ENCODE data around the gene TERT.
"Not testable (repeated sequence)": the region's sequence is repeated elsewhere in the genome, so short reads cannot be mapped to it uniquely, and the experiment has no call there.

The TERT gene

GRCh38 chr5:1331861-1332405 lies 37.1 kb upstream of the TERT start:
- in situ Hi-C loops (cut with HindIII; ENCODE audit: low sequenced_read_pairs): no loop called here

GRCh38 chr5:1330847-1331831 lies 36.3 kb upstream of the TERT start:
- in situ Hi-C loops (cut with HindIII; ENCODE audit: low sequenced_read_pairs): no loop called here

- in situ Hi-C loops (cut with HindIII; ENCODE audit: low sequenced_read_pairs): no loop called here
Measured at GRCh38 chr5:1330146-1330846, 35.4 kb upstream of the TERT start.

- in situ Hi-C loops (cut with HindIII; ENCODE audit: low sequenced_read_pairs): no loop called here
Measured at GRCh38 chr5:1329111-1329579, 34.3 kb upstream of the TERT start.

GRCh38 chr5:1328237-1329110 lies 33.6 kb upstream of the TERT start:
- in situ Hi-C loops (cut with HindIII; ENCODE audit: low sequenced_read_pairs): not testable (repeated sequence)

- in situ Hi-C loops (cut with HindIII; ENCODE audit: low sequenced_read_pairs): not testable (repeated sequence)
Measured at GRCh38 chr5:1326901-1327756, 32.3 kb upstream of the TERT start.

- in situ Hi-C loops (cut with HindIII; ENCODE audit: low sequenced_read_pairs): not testable (repeated sequence)
Measured at GRCh38 chr5:1326532-1326875, 31.6 kb upstream of the TERT start.

- in situ Hi-C loops (cut with HindIII; ENCODE audit: low sequenced_read_pairs): no loop called here
Measured at GRCh38 chr5:1325870-1326531, 31.1 kb upstream of the TERT start.

- in situ Hi-C loops (cut with HindIII; ENCODE audit: low sequenced_read_pairs): no loop called here
Measured at GRCh38 chr5:1325191-1325741, 30.4 kb upstream of the TERT start.

GRCh38 chr5:1324719-1325190 lies 29.9 kb upstream of the TERT start:
- in situ Hi-C loops (cut with HindIII; ENCODE audit: low sequenced_read_pairs): loop anchor here (25.0 kb wide), 1 partner anchor 387 kb away; no protein-coding TSS in a partner anchor

- in situ Hi-C loops (cut with HindIII; ENCODE audit: low sequenced_read_pairs): loop anchor here (25.0 kb wide), 1 partner anchor 387 kb away; no protein-coding TSS in a partner anchor
Measured at GRCh38 chr5:1324301-1324700, 29.4 kb upstream of the TERT start.

- in situ Hi-C loops (cut with HindIII; ENCODE audit: low sequenced_read_pairs): loop anchor here (25.0 kb wide), 1 partner anchor 386 kb away; no protein-coding TSS in a partner anchor
Measured at GRCh38 chr5:1323803-1324173, 28.9 kb upstream of the TERT start.

GRCh38 chr5:1322955-1323802 lies 28.3 kb upstream of the TERT start:
- in situ Hi-C loops (cut with HindIII; ENCODE audit: low sequenced_read_pairs): loop anchor here (25.0 kb wide), 1 partner anchor 386 kb away; no protein-coding TSS in a partner anchor

GRCh38 chr5:1322036-1322900 lies 27.4 kb upstream of the TERT start:
- in situ Hi-C loops (cut with HindIII; ENCODE audit: low sequenced_read_pairs): loop anchor here (25.0 kb wide), 1 partner anchor 385 kb away; no protein-coding TSS in a partner anchor

GRCh38 chr5:1321576-1321975 lies 26.7 kb upstream of the TERT start:
- in situ Hi-C loops (cut with HindIII; ENCODE audit: low sequenced_read_pairs): loop anchor here (25.0 kb wide), 1 partner anchor 384 kb away; no protein-coding TSS in a partner anchor
